DND-41 (cell line): Measurements from ENCODE around the gene BIRC5.

ENCODE experiments used
- ATAC-seq: fragments of 200-7000 bp; cut with Tn5 transposase; 3 replicates; pipeline ENCODE4 v1.9.1; 2021; ENCODE audit warnings: low read depth; ENCODE audit not compliant: insufficient read depth
- DNase-seq: peaks from one replicate; pipeline ENCODE4 v3.0.0-alpha.2; 2020
- H2AFZ ChIP-seq: 2 replicates; pipeline ENCODE4 v1.6.0; 2012; ENCODE audit warnings: low read depth, low read length
- H3K27ac ChIP-seq: 2 replicates; pipeline ENCODE4 v1.5.1; 2012; ENCODE audit warnings: low read length, inconsistent platforms
- H3K27me3 ChIP-seq: fragments of 200-600 bp; sonication (generic); 2 replicates; pipeline ENCODE4 v1.6.0; 2012; ENCODE audit warnings: low read length, mild to moderate bottlenecking, inconsistent platforms; ENCODE audit not compliant: insufficient read depth, poor library complexity
- H3K36me3 ChIP-seq: 2 replicates; pipeline ENCODE4 v1.5.1; 2012; ENCODE audit warnings: low read length, inconsistent platforms; ENCODE audit not compliant: insufficient read depth
- H3K4me1 ChIP-seq: 2 replicates; pipeline ENCODE4 v1.5.1; 2012; ENCODE audit warnings: mild to moderate bottlenecking, low read length; ENCODE audit not compliant: insufficient read depth
- H3K4me2 ChIP-seq: 2 replicates; pipeline ENCODE4 v1.6.0; 2012; ENCODE audit warnings: mild to moderate bottlenecking, moderate library complexity, low read length, inconsistent platforms; ENCODE audit not compliant: insufficient read depth
- H3K4me3 ChIP-seq, 2 experiments: fragments of 200-600 bp in 1 of 2; shearing (Covaris generic) in 1 of 2; 2 replicates each; pipeline ENCODE4 v1.5.1; 2012 to 2016; ENCODE audit warnings: inconsistent platforms in 2 of 2, low read length in 2 of 2, mild to moderate bottlenecking in 2 of 2, low read depth in 1 of 2, moderate library complexity in 1 of 2
- H3K79me2 ChIP-seq: 2 replicates; pipeline ENCODE4 v1.6.0; 2012; ENCODE audit warnings: low read length, inconsistent platforms; ENCODE audit not compliant: insufficient read depth
- H3K9ac ChIP-seq: 2 replicates; pipeline ENCODE4 v1.6.0; 2012; ENCODE audit warnings: low read depth, mild to moderate bottlenecking, inconsistent platforms, low read length, moderate library complexity
- H3K9me3 ChIP-seq: 2 replicates; pipeline ENCODE4 v1.5.1; 2012; ENCODE audit warnings: low read length, moderate library complexity, mild to moderate bottlenecking, inconsistent platforms; ENCODE audit not compliant: insufficient read depth, severe bottlenecking
- H4K20me1 ChIP-seq: 2 replicates; pipeline ENCODE4 v1.6.0; 2012; ENCODE audit warnings: low read length; ENCODE audit not compliant: insufficient read depth
- EZH2 ChIP-seq: IDR thresholded peaks from 3 replicates; pipeline ENCODE4 v1.6.1; 2012; ENCODE audit warnings: borderline replicate concordance, low read depth, mild to moderate bottlenecking, moderate library complexity, low read length, inconsistent platforms; ENCODE audit not compliant: severe bottlenecking
- TF ChIP-seq, protein P1 (sequence below): IDR thresholded peaks from 2 replicates; pipeline ENCODE4 v1.5.1; 2012; ENCODE audit warnings: borderline replicate concordance, low read length, moderate library complexity, mild to moderate bottlenecking; ENCODE audit not compliant: poor library complexity, severe bottlenecking; ENCODE audit errors: extremely low read depth

BIRC5 gene

DNA sequence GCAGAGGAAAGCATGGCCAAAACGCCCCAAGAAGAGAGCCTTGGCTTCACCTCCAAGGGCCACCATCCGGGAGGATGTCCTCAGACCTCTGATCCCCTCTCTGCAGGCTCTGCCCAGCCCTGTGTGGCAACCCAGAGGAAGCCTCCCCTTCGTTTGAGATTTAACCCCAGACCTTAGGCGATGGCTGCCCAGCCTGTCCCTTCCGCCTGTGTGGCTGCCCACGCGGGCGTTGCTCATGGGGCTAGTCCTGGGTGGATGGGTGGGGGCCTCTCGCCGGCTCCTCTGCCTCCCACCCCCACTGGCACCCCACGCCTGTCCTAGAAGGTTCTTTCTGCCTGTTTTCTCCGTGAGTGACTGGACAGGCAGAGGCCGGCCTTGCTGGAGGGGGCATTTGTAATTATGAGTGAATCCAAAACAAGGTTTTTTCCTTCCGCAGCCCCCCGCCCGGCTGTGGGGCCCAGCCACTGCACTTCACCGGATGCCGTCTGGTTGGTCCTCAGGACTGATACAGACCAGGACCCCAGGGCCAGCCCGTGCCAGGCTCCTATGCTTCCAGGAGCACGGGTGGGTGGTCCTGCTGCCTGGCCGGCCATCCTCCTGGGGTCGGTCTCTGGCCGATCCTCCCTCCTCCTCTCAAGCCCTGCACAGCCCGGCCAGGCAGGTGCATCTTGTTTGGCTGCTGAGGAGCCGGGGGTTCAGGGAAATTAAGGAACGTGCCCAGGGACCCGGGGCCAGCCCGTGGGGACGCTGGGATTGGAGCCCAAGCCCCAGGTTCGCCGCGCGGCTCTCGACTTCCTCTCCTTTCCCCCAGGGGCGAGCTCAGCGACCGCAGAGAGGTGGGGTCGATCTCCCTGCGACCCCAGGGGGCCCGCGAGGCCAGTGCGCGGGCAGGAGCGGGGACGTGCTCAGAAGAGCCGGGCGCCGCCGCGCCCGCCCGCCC lies 17.2 kb downstream of the BIRC5 start, which contains the start of gene TMEM235:
Gene TMEM235 (plus strand): TSS at position 636 of the 940 bp plus-strand sequence. CDS start 393 bp downstream, outside the sequence.
- DNase-seq (no peak), ATAC-seq (no peak)
- Histone ChIP-seq H2AFZ (no peak within 1 kb of the TSS), H3K27me3 (no peaks in the 10 kb centered on the region), H4K20me1 (no peaks in the 10 kb centered on the region), H3K9me3 (no peaks in the 10 kb centered on the region), H3K27ac (no peak within 1 kb of the TSS), H3K36me3 (no peaks in the 10 kb centered on the region), H3K79me2 (no peaks in the 10 kb centered on the region), H3K4me1 (no peaks in the 10 kb centered on the region), H3K4me2 (no peak within 1 kb of the TSS), H3K4me3 (no peak within 1 kb of the TSS), H3K9ac (no peak within 1 kb of the TSS)
- TF ChIP-seq, protein P1, sequence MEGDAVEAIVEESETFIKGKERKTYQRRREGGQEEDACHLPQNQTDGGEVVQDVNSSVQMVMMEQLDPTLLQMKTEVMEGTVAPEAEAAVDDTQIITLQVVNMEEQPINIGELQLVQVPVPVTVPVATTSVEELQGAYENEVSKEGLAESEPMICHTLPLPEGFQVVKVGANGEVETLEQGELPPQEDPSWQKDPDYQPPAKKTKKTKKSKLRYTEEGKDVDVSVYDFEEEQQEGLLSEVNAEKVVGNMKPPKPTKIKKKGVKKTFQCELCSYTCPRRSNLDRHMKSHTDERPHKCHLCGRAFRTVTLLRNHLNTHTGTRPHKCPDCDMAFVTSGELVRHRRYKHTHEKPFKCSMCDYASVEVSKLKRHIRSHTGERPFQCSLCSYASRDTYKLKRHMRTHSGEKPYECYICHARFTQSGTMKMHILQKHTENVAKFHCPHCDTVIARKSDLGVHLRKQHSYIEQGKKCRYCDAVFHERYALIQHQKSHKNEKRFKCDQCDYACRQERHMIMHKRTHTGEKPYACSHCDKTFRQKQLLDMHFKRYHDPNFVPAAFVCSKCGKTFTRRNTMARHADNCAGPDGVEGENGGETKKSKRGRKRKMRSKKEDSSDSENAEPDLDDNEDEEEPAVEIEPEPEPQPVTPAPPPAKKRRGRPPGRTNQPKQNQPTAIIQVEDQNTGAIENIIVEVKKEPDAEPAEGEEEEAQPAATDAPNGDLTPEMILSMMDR, result no peak
- TF ChIP-seq EZH2, result no peak

DNA sequence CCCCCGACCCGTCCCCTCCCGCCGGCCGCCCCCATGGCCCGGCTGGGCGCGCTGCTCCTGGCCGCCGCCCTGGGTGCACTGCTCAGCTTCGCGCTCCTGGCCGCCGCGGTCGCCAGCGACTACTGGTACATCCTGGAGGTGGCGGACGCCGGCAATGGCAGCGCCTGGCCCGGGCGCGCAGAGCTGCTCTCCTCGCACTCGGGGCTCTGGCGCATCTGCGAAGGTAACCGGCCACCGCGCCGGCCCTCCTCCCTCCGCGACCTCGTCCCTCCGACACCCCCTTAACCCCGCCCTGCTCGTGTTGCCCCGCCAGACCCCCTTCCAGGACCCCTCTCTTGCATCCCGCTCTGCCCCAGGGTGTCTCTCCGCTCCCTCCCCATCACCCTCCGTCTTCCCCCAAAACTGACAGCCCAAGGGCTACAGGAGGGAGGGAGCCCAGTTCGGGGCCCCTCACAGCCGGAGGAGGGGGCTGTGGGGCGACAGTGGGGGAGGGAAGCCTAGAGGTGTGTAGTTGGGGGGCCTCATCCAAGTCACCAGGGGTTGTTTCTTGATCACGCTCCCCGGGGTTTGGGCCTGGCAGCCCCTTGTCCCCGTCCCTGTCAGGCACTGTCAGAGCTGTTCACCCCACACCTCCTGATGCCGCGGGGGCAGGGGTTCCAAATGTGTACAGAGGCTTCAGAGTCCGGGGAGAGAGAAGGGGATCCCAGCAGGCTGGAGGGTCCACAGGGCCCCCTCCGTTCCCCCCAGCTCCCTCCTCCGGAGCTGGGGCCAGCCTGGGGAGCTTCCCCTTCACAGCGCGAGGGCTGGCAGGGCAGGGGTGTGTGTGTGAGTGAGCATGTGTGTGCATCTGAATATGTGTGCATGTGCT lies 18.2 kb downstream of the BIRC5 start:
- TF ChIP-seq EZH2, result no peak
- TF ChIP-seq, protein P1, result no peak
- no peaks in the 10 kb centered on the region for H3K27me3 ChIP-seq
- no peak for ATAC-seq
- DNase-seq, result no peak
- no peak overlapping the region for H3K27ac ChIP-seq
- no peak overlapping the region for H3K9ac ChIP-seq
- H3K4me3 ChIP-seq, result no peak overlapping the region
- H2AFZ ChIP-seq, result no peak overlapping the region
- no peaks in the 10 kb centered on the region for H3K36me3 ChIP-seq
- no peaks in the 10 kb centered on the region for H3K4me1 ChIP-seq
- no peaks in the 10 kb centered on the region for H3K79me2 ChIP-seq
- H4K20me1 ChIP-seq, result no peaks in the 10 kb centered on the region
- no peak overlapping the region for H3K4me2 ChIP-seq
- H3K9me3 ChIP-seq, result no peaks in the 10 kb centered on the region

DNA sequence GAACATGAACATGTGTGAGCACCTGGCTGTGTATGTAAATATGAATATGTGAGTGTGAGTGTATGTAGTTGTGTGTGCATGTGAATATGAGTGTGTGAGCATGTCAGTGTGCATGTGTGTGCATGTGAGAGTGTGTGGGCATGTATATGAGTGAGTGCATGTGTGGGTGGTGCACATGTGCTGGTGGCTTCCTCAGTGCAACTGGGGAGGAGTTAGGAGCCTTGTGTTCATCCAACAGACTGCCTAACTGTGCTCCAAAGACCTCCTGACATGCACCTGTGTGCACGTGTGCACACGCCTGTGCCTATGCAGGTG lies 18.8 kb downstream of the BIRC5 start:
- Histone ChIP-seq H3K4me2 (no peak overlapping the region), H3K79me2 (no peaks in the 10 kb centered on the region), H4K20me1 (no peaks in the 10 kb centered on the region), H3K4me1 (no peaks in the 10 kb centered on the region), H3K27ac (no peak overlapping the region), H2AFZ (no peak overlapping the region), H3K27me3 (no peaks in the 10 kb centered on the region), H3K9ac (no peak overlapping the region), H3K9me3 (no peaks in the 10 kb centered on the region), H3K36me3 (no peaks in the 10 kb centered on the region), H3K4me3 (no peak overlapping the region)
- TF ChIP-seq, protein P1, result no peak
- no peak for TF ChIP-seq EZH2
- ATAC-seq (no peak), DNase-seq (no peak)
